Stimulated activated CD4-positive, alpha-beta T cell treated with anti-CD3 and anti-CD28 coated beads, Interleukin-1b, Interleukin-23, amount 100 ng/mL, for 1 hour (primary cell): ENCODE results near the gene GLRA1.

ENCODE experiments used
- DNase-seq, 2 donors: peaks; one replicate each; pipeline ENCODE4 v3.0.0-alpha.2; 2020; ENCODE audit warnings: low read depth in 2 of 2

Gene GLRA1

DNA sequence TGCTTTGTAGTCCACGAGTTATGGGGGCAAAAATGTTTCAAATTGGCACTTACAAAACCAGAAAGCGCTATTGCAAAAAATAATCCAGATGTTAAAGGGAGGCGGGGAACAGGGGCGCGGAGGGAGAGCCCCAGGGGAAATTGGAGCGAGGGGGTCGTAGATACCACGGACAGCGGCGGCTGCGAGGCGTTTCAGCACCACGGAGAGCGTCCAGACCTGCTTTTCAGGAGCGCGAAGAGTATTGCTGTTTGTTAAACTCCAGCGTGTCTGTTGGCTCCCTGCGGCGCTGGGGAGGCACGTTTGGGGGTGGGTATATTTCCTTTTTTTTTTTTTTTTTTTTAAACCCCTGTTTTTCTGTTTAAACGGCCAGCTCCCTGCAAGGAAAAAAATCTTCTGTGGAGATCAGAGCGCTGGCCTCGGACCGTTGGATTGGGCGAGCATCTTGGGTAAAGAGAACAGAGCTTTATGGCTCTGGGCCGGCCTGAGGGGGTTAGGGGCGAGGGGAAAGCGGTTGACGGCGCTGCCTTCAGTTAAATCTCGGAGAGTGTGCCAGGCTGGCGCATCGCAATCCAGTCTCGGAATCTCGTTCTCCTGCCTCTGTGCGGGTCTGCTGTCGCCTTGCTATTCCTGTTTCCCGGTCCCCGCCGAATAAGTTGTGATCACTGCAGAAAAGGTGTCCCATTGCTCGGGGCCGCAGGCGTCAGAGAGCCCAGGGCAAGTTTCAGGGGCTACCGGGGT, at the start of gene GLRA1:
TSS of gene GLRA1 (minus strand) at position 288 of the 738 bp plus-strand sequence. CDS start 302 bp downstream, outside the sequence.
- DNase-seq = peak; percentile 9 to 17

DNA sequence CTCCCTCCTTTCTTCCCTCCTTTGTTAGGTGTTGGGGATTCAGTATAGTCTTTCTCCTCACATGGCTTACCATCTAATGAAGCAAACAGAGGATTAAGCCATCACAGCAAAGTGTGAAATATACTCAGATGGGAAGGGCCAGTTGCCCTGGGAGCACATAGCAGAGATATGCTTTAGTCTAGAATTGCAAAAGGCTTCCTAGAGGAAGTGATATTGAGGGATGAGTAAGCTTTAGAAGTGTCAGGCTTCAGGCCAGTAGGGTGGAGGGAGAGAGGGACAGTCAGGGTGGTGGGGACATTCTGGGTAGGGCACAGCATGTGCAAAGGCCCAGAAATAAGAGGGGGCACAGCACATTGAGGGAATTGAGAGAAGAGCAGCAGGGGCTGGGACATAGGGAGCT, 46.2 kb upstream of the GLRA1 start:
- DNase-seq = no peak

DNA sequence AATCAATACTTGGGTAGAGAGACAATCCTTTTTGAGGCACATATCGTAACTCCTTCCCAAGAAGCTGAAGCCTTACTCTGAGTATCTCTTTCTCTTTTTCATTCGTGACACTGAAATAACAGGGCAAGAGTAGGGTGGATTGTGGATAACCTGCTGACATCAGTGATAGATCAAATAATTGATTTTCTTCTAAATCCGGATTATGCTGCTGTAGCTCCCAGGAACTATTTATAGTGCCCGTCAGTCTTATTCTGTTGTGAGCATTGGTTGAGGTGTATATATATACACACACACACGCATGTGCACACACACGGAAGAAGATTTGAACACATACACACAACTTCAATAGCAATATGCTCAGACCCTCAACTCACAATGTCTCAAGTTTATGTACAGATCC, 43.2 kb upstream of the GLRA1 start:
- no peak for DNase-seq

DNA sequence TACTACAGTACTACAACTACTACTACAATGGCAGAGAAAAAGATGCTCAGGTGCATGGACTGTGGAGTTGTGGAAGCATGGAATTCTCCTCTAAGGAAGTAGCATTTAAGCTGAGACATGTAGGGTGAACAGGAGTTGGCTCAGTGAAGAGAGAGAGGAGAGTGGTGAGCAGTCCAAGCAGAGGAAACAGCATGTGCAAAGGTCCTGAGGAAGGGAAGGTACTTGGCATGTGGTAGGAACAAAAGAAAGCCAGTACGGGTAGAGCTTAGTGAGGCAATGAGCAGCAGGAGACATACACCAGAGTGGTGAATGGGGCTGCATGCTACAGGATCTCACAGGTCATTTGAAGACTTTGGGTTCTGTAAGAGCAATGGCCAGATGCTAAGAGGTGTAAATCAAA, 41.4 kb upstream of the GLRA1 start:
- no peak for DNase-seq

DNA sequence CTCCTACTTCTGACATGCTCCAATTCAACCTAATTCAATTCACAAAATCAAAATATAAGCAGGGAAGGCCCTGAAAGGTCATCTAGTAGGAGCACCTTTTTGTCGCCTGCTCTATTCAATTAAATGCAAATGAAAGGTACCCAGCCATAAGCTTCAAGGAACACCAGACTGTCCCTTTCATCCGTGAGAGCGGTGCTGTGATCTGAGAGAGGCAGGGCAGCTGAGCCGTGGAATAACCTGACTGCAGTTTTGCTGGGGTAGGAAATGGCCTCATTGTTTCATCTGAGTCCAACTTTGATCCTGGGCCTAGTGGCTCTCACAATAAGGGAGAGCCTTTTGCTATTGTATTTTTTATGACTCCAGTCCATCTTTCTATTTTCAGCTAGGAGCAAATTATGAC, 39.8 kb upstream of the GLRA1 start:
- no peak for DNase-seq

DNA sequence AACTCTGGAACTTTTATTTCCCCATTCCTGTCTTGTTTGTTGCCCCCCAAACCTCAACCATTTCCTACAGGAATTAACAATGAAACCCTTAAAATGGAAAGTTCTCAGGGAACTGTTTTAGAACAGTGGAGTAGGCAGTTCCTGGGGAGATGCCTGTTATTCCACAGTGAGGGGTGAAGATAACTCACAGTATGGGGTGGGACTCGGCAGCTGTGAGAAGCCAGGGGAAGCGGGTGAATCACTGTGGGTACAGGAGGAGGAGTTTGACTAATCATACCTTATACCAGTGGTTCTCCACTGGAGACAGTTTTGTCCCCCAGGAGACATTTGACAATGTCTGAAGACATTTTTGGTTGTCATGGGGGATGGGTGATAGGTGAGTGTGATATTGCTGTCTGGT, 36.9 kb upstream of the GLRA1 start:
- no peak for DNase-seq

DNA sequence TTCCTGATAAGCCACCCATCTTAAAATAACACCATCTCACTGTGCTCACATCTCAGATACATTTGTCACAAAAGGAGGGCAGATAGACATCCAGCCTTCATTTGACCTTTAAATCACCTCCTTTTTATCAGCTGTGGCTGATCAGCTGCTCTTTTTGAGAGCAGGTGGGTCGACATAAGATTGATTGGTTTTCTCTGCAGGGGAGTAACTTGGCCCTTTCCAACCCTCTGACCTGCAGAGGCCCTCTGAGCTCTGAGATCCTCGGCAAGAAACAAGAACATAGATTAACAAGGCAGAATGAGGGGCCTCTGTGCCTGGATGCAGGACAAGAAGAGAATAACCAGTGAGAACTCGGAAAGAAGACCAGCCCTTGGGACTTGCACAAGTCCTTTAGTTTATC, 33.5 kb upstream of the GLRA1 start:
- DNase-seq = no peak

DNA sequence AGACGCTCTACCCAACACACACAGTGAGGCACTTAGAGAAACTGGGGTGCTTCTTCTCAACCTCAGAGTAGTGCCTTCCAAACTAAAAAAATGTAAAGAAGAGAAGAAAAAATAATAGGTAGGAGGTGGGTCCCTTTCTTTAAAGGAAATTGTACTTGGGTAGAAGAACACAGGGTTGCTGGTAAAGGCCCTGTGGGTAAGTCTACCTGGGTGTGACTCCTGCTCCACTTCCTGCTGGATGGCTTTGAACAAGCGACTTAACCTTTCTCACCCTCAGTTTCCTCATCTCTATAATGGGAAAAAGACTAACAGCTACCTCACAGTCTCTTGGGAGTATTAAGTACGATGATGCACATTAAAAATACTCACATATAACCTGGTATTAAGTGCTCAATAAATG, 32.1 kb upstream of the GLRA1 start:
- DNase-seq = no peak

DNA sequence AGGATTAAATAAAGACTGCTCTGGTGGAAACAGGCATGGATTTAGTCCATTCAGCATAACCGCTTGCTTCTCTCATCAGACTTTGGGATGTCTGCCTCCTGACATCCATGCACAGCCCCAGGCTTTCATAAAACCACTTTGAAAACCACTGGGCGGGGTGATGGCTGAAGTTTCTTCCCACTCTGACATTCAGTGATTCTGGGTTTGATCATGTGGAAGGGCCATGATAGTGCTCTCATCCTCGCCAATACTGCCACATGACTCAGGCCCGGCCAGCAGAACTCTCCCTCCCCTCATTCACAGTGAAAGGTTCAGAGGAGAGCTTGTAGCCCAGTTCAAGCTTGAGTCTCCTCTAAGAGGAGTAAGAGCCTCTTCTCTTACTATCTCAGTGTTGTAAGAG, 29.6 kb upstream of the GLRA1 start:
- no peak for DNase-seq

DNA sequence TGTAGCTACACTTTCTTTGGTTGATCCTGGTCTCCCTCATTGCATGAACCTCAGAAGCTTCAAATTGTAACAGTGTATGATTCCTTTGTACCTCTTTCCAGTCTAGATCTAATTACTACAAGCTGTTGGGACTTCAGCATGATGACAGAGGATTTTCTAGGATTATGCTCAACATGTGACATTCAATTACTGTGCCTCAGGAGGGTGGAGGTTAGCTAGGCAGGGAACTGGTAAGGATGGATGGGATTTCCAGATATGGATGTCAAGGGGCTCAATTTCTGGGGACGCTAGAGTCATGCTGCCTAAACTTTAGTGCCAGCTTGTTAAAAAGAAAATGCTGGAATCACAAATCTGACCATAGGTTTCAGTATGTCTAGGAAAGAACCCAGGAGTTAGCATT, 29.2 kb upstream of the GLRA1 start:
- DNase-seq = no peak

DNA sequence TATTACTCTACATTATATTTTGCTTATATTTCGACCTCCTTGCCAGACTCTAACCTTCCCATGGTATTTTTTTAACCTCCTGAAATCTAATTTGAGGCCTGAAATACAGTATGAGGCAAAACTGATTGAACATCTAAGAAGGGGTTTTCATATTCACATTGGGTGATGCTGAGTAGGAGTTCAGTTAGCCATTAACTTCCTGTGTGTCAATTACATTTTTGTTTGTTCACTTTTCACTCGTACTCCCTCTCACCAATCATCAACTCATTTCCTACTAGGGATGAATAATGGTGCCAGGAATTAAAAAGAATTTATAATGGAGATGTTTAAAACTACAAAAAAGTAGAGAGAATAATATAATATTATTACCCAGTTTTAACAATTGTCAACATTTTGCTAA, 27.6 kb upstream of the GLRA1 start:
- no peak for DNase-seq

DNA sequence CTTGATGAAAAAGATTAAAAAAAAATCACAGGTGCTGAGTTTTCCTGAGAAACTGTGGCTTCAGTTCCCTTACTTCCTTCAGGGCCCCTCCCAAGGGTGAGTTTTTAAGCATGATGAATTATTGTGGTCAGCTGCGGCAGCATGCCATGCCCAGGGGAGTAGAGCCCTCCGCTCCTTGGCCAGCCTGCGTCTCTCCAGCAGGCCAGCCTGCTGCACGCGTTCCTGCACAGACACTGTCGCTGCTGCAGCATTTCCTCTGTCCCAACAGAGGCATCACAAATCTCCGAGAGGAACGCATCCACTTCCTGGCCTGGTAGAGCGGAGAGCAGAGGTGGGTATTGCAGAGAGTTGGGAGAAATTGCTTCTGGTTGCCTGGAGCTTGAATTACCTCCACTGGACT, 26.1 kb upstream of the GLRA1 start:
- DNase-seq = no peak

DNA sequence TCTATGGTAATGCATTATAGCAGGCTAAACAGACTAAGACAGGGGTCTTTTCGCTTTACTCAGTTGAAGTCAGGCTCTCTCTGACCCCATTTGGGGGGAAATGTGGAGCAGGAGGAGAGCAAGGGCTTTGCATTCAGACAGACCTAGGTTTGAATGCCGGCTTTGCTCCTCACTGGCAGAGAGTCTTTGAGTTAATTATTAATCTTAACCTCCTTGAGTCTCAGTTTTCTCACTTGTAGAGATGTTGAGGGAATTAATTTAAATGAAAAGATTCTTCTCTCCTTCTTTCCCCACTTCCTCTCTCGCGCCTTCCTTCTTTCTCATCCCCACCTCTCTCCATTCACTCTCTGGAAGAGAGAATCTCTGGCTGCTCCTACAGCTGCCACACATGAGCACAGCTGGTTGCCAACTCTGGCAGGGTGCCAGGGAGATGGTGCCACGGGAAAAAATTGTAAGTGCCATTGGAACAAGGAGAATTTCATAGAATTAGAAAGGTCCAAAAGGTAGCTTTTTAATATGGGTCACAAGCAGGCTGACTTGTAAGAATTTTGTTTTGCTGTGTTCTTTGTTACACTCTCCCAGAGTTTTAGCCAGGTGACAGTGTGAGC, 25.2 kb upstream of the GLRA1 start:
- no peak for DNase-seq

DNA sequence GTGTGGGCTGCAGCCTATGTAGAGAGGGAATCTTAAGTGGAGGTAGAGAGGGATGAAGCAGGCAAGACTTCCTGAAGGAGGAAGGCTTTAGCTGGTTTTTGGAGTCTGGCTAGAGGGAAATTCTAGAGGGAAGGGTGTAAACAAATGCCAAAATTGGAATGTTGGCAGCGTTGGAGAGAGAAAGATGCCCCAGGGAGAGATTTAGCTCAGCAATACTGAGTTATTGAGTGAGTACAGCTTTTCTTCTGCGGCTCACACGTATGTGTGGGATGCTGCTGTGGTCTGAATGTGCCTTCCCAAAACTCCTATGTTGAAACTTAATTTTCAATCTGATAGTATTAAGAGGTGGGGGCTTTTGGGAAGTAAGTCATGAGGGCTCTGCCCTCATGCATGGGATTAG, 24.5 kb upstream of the GLRA1 start:
- DNase-seq = no peak

DNA sequence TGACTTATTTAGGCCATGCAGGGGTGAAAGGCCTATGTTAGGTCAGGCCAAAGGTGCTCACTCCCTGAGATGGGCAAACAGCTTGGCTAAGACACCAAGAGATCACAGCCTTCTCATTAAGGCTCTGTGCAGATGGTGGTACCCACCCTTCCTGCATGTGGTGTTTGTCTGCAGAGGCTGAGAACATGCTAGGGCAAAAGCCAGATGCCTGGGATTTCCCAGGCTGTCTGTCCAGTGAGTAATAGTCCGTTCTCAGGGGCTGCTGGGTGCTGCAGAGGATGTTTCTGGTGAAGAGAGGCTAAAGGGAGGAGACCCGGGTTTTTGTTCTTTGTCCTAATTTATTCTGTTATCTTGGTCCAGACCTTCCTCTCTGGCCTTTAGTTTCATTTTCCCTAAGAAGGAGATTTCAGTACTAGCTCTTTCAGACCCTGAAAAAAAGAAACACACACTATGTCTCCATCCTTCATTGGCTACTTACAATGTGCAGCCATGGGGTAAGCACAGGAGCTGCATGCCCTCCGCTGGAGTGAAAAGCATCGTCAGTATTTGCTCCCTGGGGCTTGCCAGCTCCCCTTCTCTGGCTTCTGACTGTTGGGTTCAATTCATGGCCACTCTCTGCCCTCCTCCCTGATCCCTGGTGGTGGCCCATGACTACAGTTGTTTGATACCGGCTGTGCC, 23.4 kb upstream of the GLRA1 start:
- DNase-seq = no peak

DNA sequence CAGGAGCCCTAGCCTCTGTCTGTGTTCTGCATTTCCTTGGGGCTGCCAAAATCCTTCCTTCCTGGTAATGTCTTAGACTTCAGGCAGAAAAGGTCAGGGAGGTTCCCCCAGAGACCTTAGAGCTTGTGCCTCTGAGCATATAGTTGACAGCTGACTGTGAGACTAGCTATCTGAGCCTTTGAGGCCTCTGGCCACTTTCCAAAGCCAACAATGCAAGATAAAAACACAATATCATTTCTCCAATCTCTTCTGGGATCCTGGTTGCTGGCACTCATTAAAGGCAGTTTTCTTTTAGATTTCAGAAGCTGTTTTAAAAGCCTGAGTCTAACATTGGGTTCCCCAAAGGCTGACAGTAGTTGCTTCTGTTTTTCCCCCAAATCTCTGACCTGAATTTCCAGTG, 13.2 kb upstream of the GLRA1 start:
- no peak for DNase-seq

DNA sequence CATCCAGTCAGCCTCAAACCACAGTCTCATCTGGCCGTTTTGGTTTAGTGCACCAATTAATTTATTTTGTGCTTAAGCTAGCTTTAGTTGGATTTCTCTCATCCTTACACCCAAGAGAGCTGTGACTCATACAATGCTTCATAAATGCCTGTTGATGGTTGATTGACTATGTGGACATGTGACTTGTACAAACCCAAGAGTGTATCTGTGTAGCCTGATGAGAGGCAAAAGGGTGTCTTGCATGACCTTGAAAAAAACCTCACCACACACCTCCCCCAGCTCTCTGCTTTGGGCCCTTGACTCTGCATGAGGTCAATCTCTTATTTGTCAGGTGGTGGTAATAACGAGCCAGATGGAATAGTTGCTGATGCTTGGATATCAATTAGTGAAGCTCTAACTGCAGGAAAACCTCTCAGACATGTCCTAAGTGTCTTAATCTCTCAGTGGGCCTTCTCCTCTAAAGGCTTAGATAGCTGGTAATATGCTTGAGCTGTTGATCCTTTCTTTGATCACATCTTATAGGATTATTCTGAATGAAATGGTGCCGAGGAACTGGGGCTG, 10.6 kb upstream of the GLRA1 start:
- DNase-seq = no peak

DNA sequence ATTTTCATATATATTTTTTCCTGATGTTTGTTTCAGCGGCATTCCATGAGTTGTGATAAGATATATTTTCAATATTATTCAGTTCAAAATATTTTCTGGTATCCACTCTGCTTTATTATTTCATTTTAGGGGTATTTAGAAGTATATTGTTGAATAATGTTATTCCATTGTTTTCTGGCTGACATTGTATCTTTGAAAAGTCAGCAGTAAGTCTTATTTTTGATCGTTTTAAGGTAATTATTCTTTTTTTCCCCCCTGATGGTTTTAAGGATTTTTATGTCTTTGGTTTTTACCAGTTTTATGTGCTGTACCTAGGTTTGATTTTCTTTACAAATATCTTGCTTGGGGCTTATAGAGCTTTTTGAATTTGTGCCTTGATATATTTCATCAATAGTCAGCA, 6.6 kb upstream of the GLRA1 start:
- no peak for DNase-seq

DNA sequence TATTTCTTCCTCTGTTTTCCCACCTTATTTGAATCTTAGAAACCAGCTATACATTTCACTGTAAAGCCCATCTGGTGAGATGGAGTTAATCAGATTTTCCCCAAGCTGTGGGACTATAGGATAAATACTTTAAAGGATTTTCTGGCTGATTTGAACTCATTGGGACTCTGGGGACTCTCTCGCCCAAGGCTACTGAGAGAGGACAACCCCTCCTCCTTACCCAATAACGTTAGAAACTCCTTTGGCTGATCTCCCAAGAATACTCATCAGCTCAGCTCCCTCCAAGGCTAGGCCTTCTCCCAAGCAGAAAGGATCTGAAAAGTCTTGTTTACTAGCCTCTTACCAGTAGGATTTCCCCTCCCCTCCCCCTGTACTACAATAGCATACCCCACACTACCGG, 1.5 kb upstream of the GLRA1 start:
- no peak for DNase-seq

DNA sequence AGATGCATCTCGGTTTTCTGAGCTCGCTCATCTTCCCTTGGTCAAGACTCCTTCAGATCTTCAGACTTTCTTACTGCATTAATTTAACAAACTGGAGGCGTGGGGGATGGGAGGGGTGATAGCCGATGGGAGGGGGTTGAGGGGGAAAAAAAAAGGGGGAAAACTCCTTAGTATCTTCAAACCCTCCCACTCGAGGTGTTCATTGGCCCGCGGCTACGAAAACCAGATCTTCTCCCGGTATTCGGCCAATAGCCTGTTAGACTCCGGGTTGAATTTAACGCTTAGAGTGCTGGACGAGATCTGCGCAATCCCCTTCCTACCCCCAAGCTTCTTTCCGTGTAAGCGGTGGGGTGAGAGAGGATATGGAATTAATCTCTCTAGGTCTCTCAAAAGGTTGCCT, 689 bp upstream of the GLRA1 start:
- DNase-seq = no peak

DNA sequence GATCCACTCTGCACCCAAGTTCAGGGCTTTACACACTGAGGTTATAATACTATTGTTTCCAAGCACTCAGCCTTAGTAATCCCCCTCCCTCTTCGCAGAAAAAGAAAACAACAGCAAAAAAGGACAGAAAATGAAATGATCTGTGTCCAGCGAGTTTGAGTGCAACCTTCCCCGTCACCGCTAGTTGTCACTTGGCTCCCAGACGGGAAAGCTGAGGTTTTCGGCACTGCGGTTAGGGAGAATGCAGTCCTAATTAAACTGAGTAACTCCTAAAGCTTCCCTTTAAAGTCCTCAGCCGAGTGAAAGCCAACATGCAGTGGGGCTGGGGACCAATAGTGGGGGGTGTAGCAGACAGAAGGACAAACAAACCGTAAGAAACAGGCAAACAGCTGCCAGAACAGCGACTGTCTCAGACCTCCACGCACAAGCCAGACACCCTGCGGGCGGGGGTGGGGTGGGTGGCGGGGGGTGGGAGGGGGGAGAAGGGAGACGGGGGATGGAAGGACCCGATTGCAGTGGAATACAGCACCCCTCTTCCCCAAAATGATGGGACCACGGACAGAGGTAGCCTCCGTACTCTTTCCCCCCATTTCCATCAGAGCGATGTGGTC, 680 bp downstream of the GLRA1 start:
- no peak for DNase-seq

DNA sequence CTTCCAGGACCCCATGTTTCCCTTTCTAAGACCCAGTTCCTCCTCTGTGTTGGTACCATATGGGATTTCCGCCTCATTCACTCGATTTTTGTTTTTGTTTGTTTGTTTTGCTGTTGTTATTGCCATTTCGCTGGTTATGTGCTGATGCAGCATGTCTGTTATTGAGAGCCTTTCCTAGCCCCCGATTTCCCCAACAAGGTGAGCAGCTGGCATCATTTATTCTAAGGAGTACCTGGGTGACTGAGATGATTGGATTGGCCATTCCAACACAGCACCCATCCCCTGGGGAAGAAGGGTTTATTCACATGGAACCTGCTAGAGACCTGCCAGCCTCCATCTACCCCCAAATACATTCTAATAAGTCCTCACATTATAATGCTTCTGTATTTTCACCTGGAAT, 2.7 kb downstream of the GLRA1 start:
- no peak for DNase-seq

DNA sequence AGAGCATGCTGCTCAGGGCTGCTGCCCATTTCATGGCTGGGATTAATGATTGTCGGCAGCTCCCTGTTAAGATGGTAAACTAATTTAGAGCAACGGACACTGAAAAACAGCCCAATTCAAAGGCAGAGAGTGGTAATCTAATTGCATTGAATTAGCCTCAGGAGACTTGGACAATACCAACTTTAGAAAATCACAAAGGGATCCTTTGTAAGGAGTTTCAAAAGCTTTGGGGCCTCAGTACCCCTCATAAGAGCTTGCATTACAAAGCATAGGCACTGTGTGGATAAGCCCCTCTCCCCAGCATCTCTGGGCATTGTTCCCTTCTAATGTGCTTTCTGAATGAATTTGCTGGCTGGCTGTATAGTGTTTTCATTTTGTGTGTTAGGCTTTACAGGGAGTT, 6.7 kb downstream of the GLRA1 start:
- no peak for DNase-seq
